HL-60 (cell line): ENCODE measurements around the gene HIP1R.

ENCODE experiments used
- DNase-seq, 2 experiments: peaks; one replicate each; pipeline ENCODE4 v3.0.0-alpha.2; 2010 to 2020; ENCODE audit warnings: low read depth in 1 of 2, low spot score in 1 of 2
- H3K27ac ChIP-seq: fragments of 250-450 bp; sonication (Bioruptor Pico); replicated peaks from 2 replicates; pipeline ENCODE4 v1.5.1; 2020; ENCODE audit warnings: mild to moderate bottlenecking, moderate library complexity
- H3K27me3 ChIP-seq: fragments of 250-450 bp; sonication (Bioruptor Pico); 2 replicates; pipeline ENCODE4 v1.5.1; 2021; ENCODE audit warnings: mild to moderate bottlenecking, moderate library complexity; ENCODE audit not compliant: insufficient read depth, poor library complexity, severe bottlenecking
- H3K4me3 ChIP-seq: replicated peaks from 2 replicates; pipeline ENCODE4 v1.5.1; 2011; ENCODE audit warnings: mild to moderate bottlenecking, control low read depth, low read length; ENCODE audit not compliant: insufficient read depth
- CTCF ChIP-seq: IDR thresholded peaks from one replicate; pipeline ENCODE4 v1.5.1; 2011; ENCODE audit warnings: low read length, control low read depth, inconsistent platforms; ENCODE audit not compliant: insufficient read depth
- GABPA ChIP-seq: IDR thresholded peaks from 2 replicates; pipeline ENCODE4 v1.6.1; 2012; ENCODE audit warnings: low read depth
- POLR2AphosphoS5 ChIP-seq: IDR thresholded peaks from 2 replicates; pipeline ENCODE4 v1.6.1; 2012; ENCODE audit warnings: low read depth
- REST ChIP-seq: IDR thresholded peaks from 2 replicates; pipeline ENCODE4 v1.6.1; 2012; ENCODE audit warnings: low read depth; ENCODE audit not compliant: insufficient replicate concordance
- SPI1 ChIP-seq: IDR thresholded peaks from 2 replicates; pipeline ENCODE4 v1.6.1; 2012; ENCODE audit warnings: low read depth, mild to moderate bottlenecking, borderline replicate concordance

The HIP1R gene

GRCh38 chr12:122845041-122845864 is 10.0 kb downstream of the HIP1R start:
- Histone ChIP-seq H3K27me3 (no peaks in the 10 kb centered on the region), H3K4me3 (no peak overlapping the region), H3K27ac (no peak overlapping the region)
- no peak for TF ChIP-seq CTCF
- TF ChIP-seq POLR2AphosphoS5 = no peak
- no peak for TF ChIP-seq REST
- no peak for TF ChIP-seq SPI1
- TF ChIP-seq GABPA = no peak
- no peak for DNase-seq

GRCh38 chr12:122845865-122846621 is 10.8 kb downstream of the HIP1R start:
- TF ChIP-seq REST (no peak), GABPA (no peak), SPI1 (no peak), CTCF (no peak), POLR2AphosphoS5 (no peak)
- Histone ChIP-seq H3K27ac (no peak overlapping the region), H3K27me3 (no peaks in the 10 kb centered on the region), H3K4me3 (no peak overlapping the region)
- DNase-seq = no peak

GRCh38 chr12:122846622-122847515 is 11.6 kb downstream of the HIP1R start:
- DNase-seq = no peak
- TF ChIP-seq POLR2AphosphoS5 (no peak), REST (no peak), CTCF (no peak), GABPA (no peak), SPI1 (no peak)
- Histone ChIP-seq H3K4me3 (no peak overlapping the region), H3K27me3 (no peaks in the 10 kb centered on the region), H3K27ac (no peak overlapping the region)
